COLO829 (cell line): ENCODE measurements around the gene BACH2.
"Not testable (repeated sequence)": the region's sequence is repeated elsewhere in the genome, so short reads cannot be mapped to it uniquely, and the experiment has no call there.

ENCODE experiments used
- DNase-seq: peaks from one replicate; pipeline ENCODE4 v3.0.0; 2012; ENCODE audit warnings: low spot score

Gene BACH2

GRCh38 chr6:90121982-90122381 is 174.7 kb downstream of the BACH2 start:
- DNase-seq = no peak

- DNase-seq = no peak
Observed at GRCh38 chr6:90120327-90120726, 176.3 kb downstream of the BACH2 start.

- DNase-seq = no peak
Observed at GRCh38 chr6:90119618-90120017, 177.0 kb downstream of the BACH2 start.

- peak; percentile 34 for DNase-seq
Observed at GRCh38 chr6:90118581-90118980, 178.1 kb downstream of the BACH2 start.

GRCh38 chr6:90118069-90118468 is 178.6 kb downstream of the BACH2 start:
- DNase-seq = no peak

DNA sequence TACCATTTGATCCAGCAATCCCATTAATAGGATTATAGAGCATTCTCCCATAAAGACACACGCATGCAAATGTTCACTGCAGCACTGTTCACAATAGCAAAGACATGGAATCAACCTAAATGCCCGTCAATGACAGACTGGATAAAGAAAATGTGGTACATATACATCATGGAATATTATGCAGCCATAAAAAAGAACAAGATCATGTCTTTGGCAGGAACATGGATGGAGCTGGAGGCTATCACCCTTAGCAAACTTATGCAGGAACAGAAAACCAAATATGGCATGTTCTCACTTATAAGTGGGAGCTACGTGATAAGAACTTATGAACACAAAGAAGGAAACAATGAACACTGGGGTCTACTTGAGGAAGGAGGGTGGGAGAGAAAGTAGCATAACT is 180.5 kb downstream of the BACH2 start:
- DNase-seq = not testable (repeated sequence)

DNA sequence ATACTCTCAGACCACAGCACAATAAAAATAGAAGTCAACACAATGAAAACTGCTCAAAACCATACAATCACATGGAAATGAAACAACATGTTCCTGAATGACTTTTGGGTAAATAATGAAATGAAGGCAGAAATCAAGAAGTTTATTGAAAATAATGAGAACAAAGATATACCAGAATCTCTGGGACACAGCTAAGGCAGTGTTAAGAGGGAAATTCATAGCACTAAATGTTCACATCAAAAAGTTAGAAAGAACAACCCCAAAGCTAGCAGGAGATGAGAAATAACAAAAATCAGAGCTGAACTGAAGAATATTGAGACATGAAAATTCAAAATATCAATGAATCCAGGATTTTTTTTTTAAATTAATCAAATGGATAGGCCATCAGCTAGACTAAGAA is 183.3 kb downstream of the BACH2 start:
- no peak for DNase-seq

- DNase-seq = no peak
Observed at GRCh38 chr6:90111387-90111786, 185.3 kb downstream of the BACH2 start.

GRCh38 chr6:90110971-90111370 is 185.7 kb downstream of the BACH2 start:
- no peak for DNase-seq

DNA sequence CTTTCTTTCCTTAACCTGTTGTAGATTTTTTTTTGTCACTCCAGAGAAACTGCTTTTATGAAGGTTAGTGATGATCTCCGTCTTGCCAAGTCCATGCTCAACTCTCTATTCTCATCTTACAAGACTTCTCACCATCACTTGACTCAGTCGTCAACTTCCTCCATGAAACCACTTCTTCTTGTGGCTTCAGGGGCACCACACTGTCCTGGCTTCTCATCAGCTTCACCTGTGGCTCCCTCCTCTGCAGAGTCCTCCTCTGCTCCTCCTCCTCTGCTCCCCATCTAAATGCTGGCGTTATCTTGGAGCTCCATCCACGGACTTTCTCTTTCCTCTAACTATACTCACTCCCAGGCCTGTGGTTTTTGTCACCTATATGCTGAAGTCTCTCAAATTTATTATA is 187.5 kb downstream of the BACH2 start:
- no peak for DNase-seq

DNA sequence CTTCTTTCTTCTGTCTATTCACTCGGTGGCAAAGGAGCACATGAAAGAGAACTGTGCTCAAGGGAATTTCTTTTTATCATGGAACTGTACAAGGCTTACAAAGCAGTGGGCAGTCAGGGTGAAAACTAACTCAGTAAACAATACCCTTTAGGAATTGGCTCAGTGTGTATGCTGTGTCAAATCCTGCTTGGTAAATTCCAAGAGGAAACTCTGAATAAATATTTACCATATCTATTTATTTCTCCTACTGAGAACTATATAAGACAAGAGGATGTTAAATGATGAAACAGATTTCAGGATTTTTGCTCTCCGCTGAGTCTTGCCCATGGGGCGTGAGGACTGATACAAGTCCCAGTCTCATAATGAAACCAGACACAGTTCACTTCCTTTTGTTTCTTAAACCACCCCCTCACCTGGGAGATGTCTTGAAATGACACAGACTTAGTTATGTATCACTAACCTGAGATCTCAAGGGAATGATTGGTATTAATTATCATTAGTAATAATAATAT is 188.8 kb downstream of the BACH2 start:
- DNase-seq = no peak

GRCh38 chr6:90107371-90107770 is 189.3 kb downstream of the BACH2 start:
- DNase-seq = no peak

- DNase-seq = no peak
Observed at GRCh38 chr6:90106449-90106848, 190.2 kb downstream of the BACH2 start.

GRCh38 chr6:90105506-90106170 is 191.0 kb downstream of the BACH2 start:
- DNase-seq = no peak

DNA sequence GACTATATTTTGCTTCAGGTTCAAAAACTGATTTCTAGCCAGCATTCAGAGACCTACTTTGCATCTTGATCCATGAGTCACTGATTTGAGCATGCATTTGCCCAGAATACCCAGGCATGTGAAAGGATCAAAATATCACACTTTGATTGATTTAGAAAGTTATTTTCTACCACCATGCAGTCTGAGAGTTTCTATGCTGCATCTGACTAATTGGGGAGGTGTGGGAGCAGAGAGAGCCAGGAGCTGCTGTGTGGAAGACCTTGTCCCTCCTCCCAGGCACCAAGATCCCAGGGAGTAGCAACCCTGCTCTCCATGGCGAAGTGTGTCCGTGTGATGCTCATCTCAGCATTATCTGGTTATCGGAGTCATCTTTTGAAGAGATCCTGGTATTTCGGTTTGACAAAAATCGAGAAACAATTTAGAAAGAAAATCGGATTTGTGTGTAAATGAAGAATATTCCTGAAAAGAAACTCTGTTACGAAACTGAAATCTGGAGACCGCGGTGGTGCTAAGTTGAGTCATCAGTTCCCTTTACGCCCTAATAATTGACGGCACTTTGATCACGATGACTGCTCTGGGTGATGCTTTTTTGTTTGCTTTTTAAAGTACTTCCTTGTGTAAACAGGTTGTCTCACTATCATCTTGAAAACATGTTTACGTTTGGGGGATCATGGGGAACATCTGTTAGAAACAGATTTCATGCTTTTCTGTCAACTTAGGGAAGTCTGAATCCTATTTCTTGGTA is 193.4 kb downstream of the BACH2 start:
- DNase-seq = no peak

DNA sequence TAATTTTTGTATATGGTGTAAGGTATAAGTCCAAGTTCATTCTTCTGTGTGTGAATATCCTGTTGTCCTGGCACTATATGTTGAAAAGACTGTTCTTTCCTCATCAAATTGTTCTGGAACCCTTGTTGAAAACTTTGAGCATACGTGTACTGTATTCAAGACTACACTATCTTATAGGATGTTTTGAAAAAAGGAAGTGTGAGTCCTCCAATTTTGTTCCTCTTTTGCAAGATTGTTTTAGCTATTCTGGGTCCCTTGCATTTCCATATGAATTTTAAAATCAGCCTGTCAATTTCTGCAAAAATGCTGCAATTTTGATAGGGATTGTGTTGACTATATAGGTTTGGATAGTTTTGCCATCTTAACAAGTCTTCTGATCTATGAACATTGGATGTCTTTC is 195.2 kb downstream of the BACH2 start:
- DNase-seq = no peak

- DNase-seq = no peak
Observed at GRCh38 chr6:90100059-90100665, 196.5 kb downstream of the BACH2 start.

GRCh38 chr6:90098627-90099026 is 198.0 kb downstream of the BACH2 start:
- no peak for DNase-seq

DNA sequence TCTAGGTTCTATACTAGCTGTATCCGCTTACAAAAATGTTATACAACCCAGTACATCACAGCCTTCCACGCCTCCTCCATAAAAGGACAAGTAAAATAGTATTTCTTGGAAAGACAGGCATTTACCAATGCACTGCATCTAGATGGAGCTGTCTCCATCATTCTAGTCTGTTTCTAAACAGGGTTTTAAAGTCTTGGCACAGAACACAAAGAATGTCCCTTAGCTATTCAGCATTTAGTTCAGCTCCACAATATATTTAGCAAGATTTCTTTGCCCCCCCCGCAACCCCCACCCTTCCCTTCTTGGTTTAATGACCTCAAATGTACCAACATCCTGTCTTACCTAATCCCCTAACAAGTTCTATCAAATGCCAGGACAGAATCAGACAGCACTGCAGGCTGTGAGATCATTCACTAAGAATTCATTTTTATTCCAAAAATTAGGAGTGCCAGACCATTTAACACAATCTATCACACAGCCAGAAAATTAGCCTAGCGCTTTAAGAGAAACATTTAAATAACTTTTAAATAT is 198.6 kb downstream of the BACH2 start:
- peak; percentile 32 for DNase-seq

GRCh38 chr6:90097356-90097755 is 199.3 kb downstream of the BACH2 start:
- no peak for DNase-seq

- no peak for DNase-seq
Observed at GRCh38 chr6:90096818-90097217, 199.8 kb downstream of the BACH2 start.

DNA sequence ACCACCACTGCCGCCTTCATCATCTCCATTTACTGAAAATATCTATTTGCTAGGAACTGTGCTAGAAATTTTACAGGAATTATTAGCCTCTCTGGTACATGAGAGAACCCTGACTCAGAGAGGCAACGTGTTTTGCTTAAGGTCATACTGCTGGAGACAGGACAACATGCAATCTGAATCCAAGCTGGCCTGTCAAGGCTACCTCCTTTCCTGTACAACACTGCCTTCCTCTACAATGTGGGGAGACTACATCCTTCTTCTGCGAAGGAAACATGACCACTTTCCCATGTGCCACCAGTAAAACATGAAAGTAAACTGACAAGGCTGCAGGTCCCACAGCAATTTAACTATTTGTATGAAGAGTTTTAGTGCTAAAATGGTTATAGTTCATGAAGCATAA is 200.9 kb downstream of the BACH2 start:
- DNase-seq = no peak

DNA sequence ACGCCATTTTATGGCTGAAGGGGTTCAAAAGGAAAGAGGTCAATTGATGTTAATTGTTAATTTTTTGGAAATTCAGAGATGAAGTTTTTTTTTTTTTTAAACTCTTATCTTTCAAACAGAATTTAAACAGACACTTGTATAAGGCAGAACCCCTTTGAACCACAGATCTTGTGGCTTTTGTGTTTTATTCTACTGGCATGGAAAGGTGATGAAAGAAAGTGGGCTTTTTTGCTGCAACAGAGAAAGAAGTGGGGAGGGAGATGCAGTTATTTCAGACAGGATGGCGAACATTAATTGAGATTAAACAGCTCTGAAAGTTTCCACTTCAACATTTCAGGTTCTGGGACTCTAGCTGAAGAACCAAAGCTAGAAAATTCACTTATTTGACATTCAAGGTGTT is 201.5 kb downstream of the BACH2 start:
- DNase-seq = no peak
